Large intestine (tissue), 3 donors: ENCODE measurements around the gene RASA4B. TPM values are rescaled to one million over a fixed set of nuclear protein-coding genes. Genes with fewer than 3 reads are reported as not detected.
A peak's percentile ranks its signal among the peaks of the same experiment; 100 is the strongest.

Source experiments
- DNase-seq, 2 donors: peaks; one replicate each; pipeline versions ENCODE4 v3.0.0 to v3.0.0-alpha.2; 2013
- H3K27ac ChIP-seq: one replicate; pipeline ENCODE4 v1.5.1; 2013; ENCODE audit warnings: low read length
- H3K27me3 ChIP-seq: 2 replicates; pipeline ENCODE4 v1.6.1; 2013; ENCODE audit warnings: low read length; ENCODE audit not compliant: control insufficient read depth, insufficient read depth
- H3K36me3 ChIP-seq: 2 replicates; pipeline ENCODE4 v1.6.1; 2013; ENCODE audit warnings: low read length; ENCODE audit not compliant: control insufficient read depth, insufficient read depth
- H3K4me1 ChIP-seq: one replicate; pipeline ENCODE4 v1.6.1; 2013; ENCODE audit warnings: low read length; ENCODE audit not compliant: control insufficient read depth, insufficient read depth
- H3K4me3 ChIP-seq: one replicate; pipeline ENCODE4 v1.5.1; 2013; ENCODE audit warnings: low read length
- H3K9me3 ChIP-seq: one replicate; pipeline ENCODE4 v1.6.1; 2013; ENCODE audit warnings: mild to moderate bottlenecking, low read depth, low read length, moderate library complexity; ENCODE audit not compliant: control insufficient read depth
- WGBS: methylation state at CpG from one replicate; pipeline ENCODE4 v1.1.5; 2013; ENCODE audit warnings: low lambda C conversion rate; ENCODE audit not compliant: insufficient coverage; 5-methylcytosine and 5-hydroxymethylcytosine counted together
- polyA plus RNA-seq: library from polyadenylated mRNA; unstranded; fragments of 120-200 nt; gene quantifications from one replicate; pipeline ENCODE4 v1.2.1, GENCODE V29; 2013

Gene RASA4B
- polyA plus RNA-seq, 1 donor: 14.2 TPM

- DNase-seq: no peak
- WGBS: no CpG with 5 or more reads among the region's 23 CpGs
These were observed 44.1 kb downstream of the RASA4B start for GRCh38 chr7:102473271-102473991.

DNA sequence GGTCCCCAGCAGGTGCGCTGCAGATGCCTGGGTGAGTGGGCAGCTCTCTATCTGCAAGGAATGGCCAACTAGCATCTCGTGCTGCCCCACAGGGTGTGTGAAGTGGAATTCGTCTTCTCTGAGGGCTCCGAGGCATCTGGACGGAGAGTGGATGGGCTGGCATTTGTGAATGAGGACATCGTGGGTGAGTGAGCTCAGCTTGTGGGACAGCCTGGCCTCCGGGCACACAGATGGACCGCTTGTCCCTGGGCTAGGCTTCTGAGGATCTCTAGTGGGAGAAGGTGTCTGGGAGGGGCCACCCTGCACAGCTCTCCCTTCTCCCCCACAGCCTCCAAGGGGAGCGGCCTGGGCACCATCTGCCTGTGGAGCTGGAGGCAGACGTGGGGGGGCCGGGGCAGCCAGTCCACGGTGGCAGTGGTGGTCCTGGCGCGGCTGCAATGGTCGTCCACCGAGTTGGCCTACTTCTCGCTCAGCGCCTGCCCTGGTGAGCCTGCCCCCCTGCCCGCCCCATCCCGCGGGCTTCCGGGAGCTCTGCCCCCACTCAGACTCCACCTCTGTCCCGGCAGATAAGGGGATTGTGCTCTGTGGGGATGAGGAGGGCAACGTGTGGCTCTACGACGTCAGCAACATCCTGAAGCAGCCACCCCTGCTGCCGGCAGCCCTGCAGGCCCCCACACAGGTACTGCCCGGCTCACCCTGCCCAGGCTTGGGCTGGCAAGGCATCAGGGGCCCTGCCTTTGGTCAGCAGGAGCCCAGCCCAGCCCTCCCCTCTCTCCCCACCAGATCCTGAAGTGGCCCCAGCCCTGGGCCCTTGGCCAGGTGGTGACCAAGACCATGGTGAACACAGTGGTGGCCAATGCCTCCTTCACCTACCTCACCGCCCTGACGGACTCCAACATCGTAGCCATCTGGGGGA, 45.2 kb downstream of the RASA4B start:
- DNase-seq: no peak
- Histone ChIP-seq H3K4me1 (no peaks in the 10 kb centered on the region), H3K36me3 (peaks cover 37% of the 10 kb centered on the region), H3K9me3 (peaks cover 4% of the 10 kb centered on the region), H3K4me3 (no peak overlapping the region), H3K27ac (no peak overlapping the region), H3K27me3 (no peaks in the 10 kb centered on the region)
- WGBS: no CpG with 5 or more reads among the region's 31 CpGs

More at GRCh38 chr7:102473271-102473991, 44.1 kb downstream of the RASA4B start:
- no peaks in the 10 kb centered on the region for H3K9me3 ChIP-seq
- no peaks in the 10 kb centered on the region for H3K4me1 ChIP-seq
- H3K27me3 ChIP-seq: no peaks in the 10 kb centered on the region
- H3K36me3 ChIP-seq: peaks cover 29% of the 10 kb centered on the region
- no peak overlapping the region for H3K27ac ChIP-seq
- H3K4me3 ChIP-seq: no peak overlapping the region

DNA sequence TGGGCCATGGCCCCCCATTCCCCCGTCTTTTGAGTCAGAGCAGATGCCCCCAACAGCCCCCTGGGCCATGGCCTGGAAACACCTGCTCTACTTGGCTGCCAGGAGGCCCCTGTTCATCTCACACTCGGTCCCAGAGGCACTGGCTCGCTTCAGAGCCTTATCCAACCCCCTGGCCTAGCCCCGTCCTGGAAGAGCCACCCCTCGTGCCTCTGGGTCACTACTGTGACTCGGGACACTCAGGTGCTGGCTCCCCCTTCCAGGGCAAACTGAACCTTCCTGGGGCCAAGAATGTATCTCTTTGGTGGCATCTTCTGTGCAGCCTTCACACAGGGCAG, 45.8 kb downstream of the RASA4B start:
- Histone ChIP-seq H3K4me3 (no peak overlapping the region), H3K27me3 (no peaks in the 10 kb centered on the region), H3K9me3 (peaks cover 4% of the 10 kb centered on the region), H3K36me3 (peaks cover 37% of the 10 kb centered on the region), H3K4me1 (no peaks in the 10 kb centered on the region), H3K27ac (no peak overlapping the region)
- no CpG with 5 or more reads among the region's 6 CpGs for WGBS
- DNase-seq: no peak

DNA sequence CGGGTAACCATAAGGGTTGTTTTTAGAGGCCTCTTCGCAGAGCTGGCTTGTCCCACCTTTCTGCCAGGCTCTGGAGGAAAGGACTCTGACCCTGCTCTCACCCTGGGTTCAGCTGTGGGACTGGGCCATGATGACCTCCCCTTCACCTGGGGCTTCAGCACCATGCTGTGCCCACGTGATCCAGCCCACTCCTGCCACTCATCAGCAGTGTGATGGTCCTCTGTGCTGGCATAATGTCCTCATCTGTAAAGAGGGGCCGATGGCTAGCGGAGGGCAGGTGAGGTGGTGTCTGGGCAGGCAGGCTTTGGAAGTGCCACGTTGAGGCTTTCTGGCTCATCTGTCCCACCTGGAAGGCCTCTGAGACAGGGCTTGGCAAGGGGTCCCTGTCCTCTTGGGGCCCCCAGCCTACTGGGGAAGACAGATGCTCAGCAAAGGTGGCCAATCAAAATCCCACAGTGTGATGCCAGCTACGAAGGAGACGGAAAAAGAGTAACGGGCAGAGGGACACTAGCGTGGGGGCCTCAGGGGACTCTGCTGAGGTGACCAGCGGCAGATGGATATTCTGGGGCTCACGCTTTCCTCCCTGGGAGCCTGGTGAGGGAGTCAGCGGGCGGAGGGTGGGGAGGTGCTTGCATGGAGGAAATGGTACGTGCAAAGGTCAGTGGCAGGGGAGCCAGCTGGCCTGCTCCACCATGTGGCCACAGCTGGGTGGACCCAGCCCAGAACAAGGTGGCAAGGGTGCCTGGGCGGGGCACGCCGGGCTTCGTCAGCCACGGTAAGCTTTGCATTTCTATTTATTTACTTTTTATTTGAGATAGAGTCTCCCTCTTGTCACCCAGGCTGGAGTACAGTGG, 47.4 kb downstream of the RASA4B start:
- peaks cover 5% of the 10 kb centered on the region for H3K4me1 ChIP-seq
- H3K9me3 ChIP-seq: peaks cover 4% of the 10 kb centered on the region
- H3K4me3 ChIP-seq: no peak overlapping the region
- no peak overlapping the region for H3K27ac ChIP-seq
- peak in 1 of 2 donors; percentile 46 for DNase-seq
- WGBS: no CpG with 5 or more reads among the region's 20 CpGs
- H3K36me3 ChIP-seq: peaks cover 37% of the 10 kb centered on the region
- H3K27me3 ChIP-seq: no peaks in the 10 kb centered on the region

DNA sequence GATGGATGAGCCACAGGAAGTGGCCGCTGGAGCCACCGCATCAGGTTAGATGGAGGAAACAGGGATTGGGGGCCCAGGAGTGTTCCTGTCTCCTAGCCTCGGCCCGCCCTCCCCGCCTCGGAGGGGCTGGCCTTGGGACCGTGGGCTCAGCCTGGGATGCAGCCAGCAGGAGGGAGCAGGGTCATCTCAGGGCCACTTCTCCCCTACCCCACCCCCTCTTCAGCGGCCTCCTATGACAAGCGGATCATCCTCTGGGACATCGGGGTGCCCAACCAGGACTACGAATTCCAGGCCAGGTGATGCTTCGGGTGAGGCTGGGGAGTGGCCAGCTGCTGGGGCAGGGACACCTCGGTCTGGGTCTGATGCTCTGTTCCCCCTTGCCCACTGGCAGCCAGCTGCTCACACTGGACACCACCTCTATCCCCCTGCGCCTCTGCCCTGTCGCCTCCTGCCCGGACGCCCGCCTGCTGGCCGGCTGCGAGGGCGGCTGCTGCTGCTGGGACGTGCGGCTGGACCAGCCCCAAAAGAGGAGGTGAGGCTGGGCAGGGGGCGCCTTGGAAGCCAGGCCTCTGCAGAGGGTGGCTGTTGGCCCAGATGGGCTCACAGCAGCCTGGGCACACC, 48.1 kb downstream of the RASA4B start:
- WGBS: no CpG with 5 or more reads among the region's 24 CpGs
- peaks cover 37% of the 10 kb centered on the region for H3K36me3 ChIP-seq
- peaks cover 5% of the 10 kb centered on the region for H3K4me1 ChIP-seq
- H3K27me3 ChIP-seq: no peaks in the 10 kb centered on the region
- peaks cover 4% of the 10 kb centered on the region for H3K9me3 ChIP-seq
- no peak for DNase-seq
- H3K4me3 ChIP-seq: no peak overlapping the region
- H3K27ac ChIP-seq: no peak overlapping the region

- no peak for DNase-seq
- H3K9me3 ChIP-seq: peaks cover 4% of the 10 kb centered on the region
- H3K4me3 ChIP-seq: no peak overlapping the region
- H3K4me1 ChIP-seq: peaks cover 8% of the 10 kb centered on the region
- peaks cover 37% of the 10 kb centered on the region for H3K36me3 ChIP-seq
- no peaks in the 10 kb centered on the region for H3K27me3 ChIP-seq
- H3K27ac ChIP-seq: no peak overlapping the region
- WGBS: no CpG with 5 or more reads among the region's 40 CpGs
These were observed 48.9 kb downstream of the RASA4B start for GRCh38 chr7:102468478-102469350.

GRCh38 chr7:102467581-102468477, 49.7 kb downstream of the RASA4B start:
- WGBS: no CpG with 5 or more reads among the region's 24 CpGs
- peaks cover 4% of the 10 kb centered on the region for H3K9me3 ChIP-seq
- H3K4me1 ChIP-seq: peaks cover 10% of the 10 kb centered on the region
- H3K27ac ChIP-seq: no peak overlapping the region
- no peak for DNase-seq
- H3K27me3 ChIP-seq: no peaks in the 10 kb centered on the region
- peaks cover 29% of the 10 kb centered on the region for H3K36me3 ChIP-seq
- H3K4me3 ChIP-seq: no peak overlapping the region

GRCh38 chr7:102466097-102466496, 51.5 kb downstream of the RASA4B start:
- Histone ChIP-seq H3K4me3 (no peak overlapping the region), H3K36me3 (peaks cover 18% of the 10 kb centered on the region), H3K27me3 (no peaks in the 10 kb centered on the region), H3K27ac (no peak overlapping the region), H3K4me1 (peaks cover 10% of the 10 kb centered on the region), H3K9me3 (peaks cover 4% of the 10 kb centered on the region)
- no peak for DNase-seq
- 100% methylated on average over 1 of the region's 7 CpGs for WGBS
